Keratinocyte (primary cell): ENCODE results near the gene AK2. TPM values are rescaled to one million over a fixed set of nuclear protein-coding genes. Genes with fewer than 3 reads are reported as not detected.

Source experiments
- DNase-seq: peaks from one replicate; pipeline ENCODE4 v3.0.0-alpha.2; 2011; ENCODE audit warnings: low read depth, missing footprints, low spot score
- FAIRE-seq: peaks from 2 replicates; lab custom pipeline; 2011; peaks lifted over from hg19 to GRCh38; lab: Jason Lieb, UNC
- H2AFZ ChIP-seq: 2 replicates; pipeline ENCODE4 v1.6.0; 2012; ENCODE audit warnings: low read length, control low read depth, inconsistent platforms; ENCODE audit not compliant: control insufficient read depth
- H3K27ac ChIP-seq: 2 replicates; pipeline ENCODE4 v1.5.1; 2011; ENCODE audit warnings: low read length; ENCODE audit not compliant: control insufficient read depth, insufficient read depth
- H3K27me3 ChIP-seq: 3 replicates; pipeline ENCODE4 v1.6.0; 2011; ENCODE audit warnings: low read length; ENCODE audit not compliant: control insufficient read depth, insufficient read depth; ENCODE audit errors: extremely low read depth
- H3K36me3 ChIP-seq, 2 experiments: 2 replicates in 1 of 2; 3 replicates in 1 of 2; pipeline ENCODE4 v1.5.1; 2011; ENCODE audit warnings: low read length in 2 of 2, mild to moderate bottlenecking in 1 of 2; ENCODE audit not compliant: control insufficient read depth in 2 of 2, insufficient read depth in 2 of 2; ENCODE audit errors: extremely low read depth in 1 of 2
- H3K4me1 ChIP-seq: 3 replicates; pipeline ENCODE4 v1.5.1; 2011; ENCODE audit warnings: low read length; ENCODE audit not compliant: control insufficient read depth, insufficient read depth; ENCODE audit errors: extremely low read depth
- H3K4me2 ChIP-seq: 3 replicates; pipeline ENCODE4 v1.6.0; 2011; ENCODE audit warnings: low read depth, low read length; ENCODE audit not compliant: control insufficient read depth, insufficient read depth; ENCODE audit errors: extremely low read depth
- H3K4me3 ChIP-seq, 3 experiments: fragments of 200-600 bp in 1 of 3; sonication (generic) in 1 of 3; 2 replicates in 2 of 3; 3 replicates in 1 of 3; pipeline ENCODE4 v1.5.1; 2011 to 2016; ENCODE audit warnings: low read length in 3 of 3, mild to moderate bottlenecking in 3 of 3, control low read depth in 2 of 3, inconsistent platforms in 1 of 3, low read depth in 1 of 3, mixed read lengths in 1 of 3, mixed run types in 1 of 3, moderate library complexity in 1 of 3; ENCODE audit not compliant: control insufficient read depth in 2 of 3, insufficient read depth in 2 of 3; ENCODE audit errors: extremely low read depth in 1 of 3
- H3K79me2 ChIP-seq: 2 replicates; pipeline ENCODE4 v1.6.0; 2012; ENCODE audit warnings: low read length; ENCODE audit not compliant: control insufficient read depth, insufficient read depth
- H3K9ac ChIP-seq: 3 replicates; pipeline ENCODE4 v1.6.0; 2011; ENCODE audit warnings: low read length; ENCODE audit not compliant: control insufficient read depth, insufficient read depth; ENCODE audit errors: extremely low read depth
- H3K9me1 ChIP-seq: 3 replicates; pipeline ENCODE4 v1.6.0; 2011; ENCODE audit warnings: low read length; ENCODE audit not compliant: control insufficient read depth, insufficient read depth; ENCODE audit errors: extremely low read depth
- H3K9me3 ChIP-seq: 2 replicates; pipeline ENCODE4 v1.5.1; 2012; ENCODE audit warnings: low read depth, low read length; ENCODE audit not compliant: control insufficient read depth
- H4K20me1 ChIP-seq: 3 replicates; pipeline ENCODE4 v1.6.0; 2011; ENCODE audit warnings: low read length; ENCODE audit not compliant: control insufficient read depth, insufficient read depth; ENCODE audit errors: extremely low read depth
- CTCF ChIP-seq, 3 experiments: IDR thresholded peaks in 1 of 3; conservative IDR thresholded peaks in 1 of 3; optimal IDR thresholded peaks in 1 of 3; 2 replicates in 2 of 3; 3 replicates in 1 of 3; pipeline versions ENCODE3 to v1.5.1; 2011; ENCODE audit warnings: low read length in 3 of 3, mild to moderate bottlenecking in 3 of 3, moderate library complexity in 2 of 3, control low read depth in 1 of 3, inconsistent platforms in 1 of 3; ENCODE audit not compliant: insufficient read depth in 2 of 3; ENCODE audit errors: extremely low read depth in 1 of 3
- EZH2 ChIP-seq: IDR thresholded peaks from one replicate; pipeline ENCODE4 v1.6.1; 2012; ENCODE audit warnings: inconsistent platforms, mild to moderate bottlenecking, low read length, moderate library complexity
- dilution Hi-C: fragments of 300-500 bp; cut with MboI; formaldehyde crosslinking; loops from one replicate; pipeline ENCODE4 v1.7.0; 2020; ENCODE audit warnings: low sequenced_read_pairs; ENCODE audit not compliant: extremely low pct_ligation_motif_present
- polyA plus RNA-seq, 5 experiments: library from polyadenylated mRNA; depleted of rRNA in 3 of 5; stranded (reverse) in 3 of 5; stranded (forward) in 1 of 5; unstranded in 1 of 5; fragments of >200 nt; gene quantifications; 1 replicate in 1 of 5; 2 replicates in 3 of 5; 3 replicates in 1 of 5; pipeline versions ENCODE4 v1.2.1 to v1.2.3, GENCODE V29; 2011 to 2012; ENCODE audit warnings: missing spikeins in 2 of 5, low read depth in 1 of 5, low replicate concordance in 1 of 5

Gene AK2
- polyA plus RNA-seq, 1 donor (not counting 4 experiments of a cell fraction or from before 2014, with no cell fraction given): 258 TPM

GRCh38 chr1:33042831-33043230 lies 6.1 kb upstream of the AK2 start:
- Histone ChIP-seq H3K9ac (no peak overlapping the region), H3K27me3 (no peaks in the 10 kb centered on the region), H3K4me1 (peaks cover 4% of the 10 kb centered on the region), H3K9me3 (no peaks in the 10 kb centered on the region), H3K36me3 (no peaks in the 10 kb centered on the region), H3K9me1 (no peaks in the 10 kb centered on the region), H3K79me2 (no peaks in the 10 kb centered on the region), H4K20me1 (no peaks in the 10 kb centered on the region), H2AFZ (no peak overlapping the region), H3K27ac (no peak overlapping the region), H3K4me3 (no peak overlapping the region), H3K4me2 (no peak overlapping the region)
- FAIRE-seq: no peak
- dilution Hi-C loops: no loop called here
- DNase-seq: no peak
- TF ChIP-seq CTCF (optimal IDR thresholded peaks at IDR 0.05 in 1 of 3, IDR thresholded peaks at IDR 0.05 in 1 of 3, conservative IDR thresholded peaks at IDR 0.05 in 1 of 3; ENCODE audit: extremely low read depth in 1 of 3, insufficient read depth in 2 of 3, low read length in 3 of 3) (no peak), EZH2 (no peak)

GRCh38 chr1:33041026-33041425 lies 4.3 kb upstream of the AK2 start:
- Histone ChIP-seq H3K4me1 (peaks cover 4% of the 10 kb centered on the region), H3K4me2 (no peak overlapping the region), H3K9me1 (no peaks in the 10 kb centered on the region), H3K36me3 (no peaks in the 10 kb centered on the region), H3K4me3 (no peak overlapping the region), H4K20me1 (no peaks in the 10 kb centered on the region), H3K79me2 (peaks cover 7% of the 10 kb centered on the region), H3K9ac (no peak overlapping the region), H3K27ac (no peak overlapping the region), H3K27me3 (no peaks in the 10 kb centered on the region), H3K9me3 (no peaks in the 10 kb centered on the region), H2AFZ (no peak overlapping the region)
- FAIRE-seq (no peak), DNase-seq (no peak)
- no peak for TF ChIP-seq EZH2
- TF ChIP-seq CTCF (optimal IDR thresholded peaks at IDR 0.05 in 1 of 3, IDR thresholded peaks at IDR 0.05 in 1 of 3, conservative IDR thresholded peaks at IDR 0.05 in 1 of 3; ENCODE audit: extremely low read depth in 1 of 3, insufficient read depth in 2 of 3, low read length in 3 of 3): no peak
- dilution Hi-C loops: no loop called here
